GM19395 (cell line): Measurements from ENCODE around the gene ADM5.
A peak's percentile ranks its signal among the peaks of the same experiment; 100 is the strongest.

Experiments used
- ATAC-seq: cut with Tn5 transposase; IDR thresholded peaks from one replicate; pipeline ENCODE4 v1.9.1; 2021; ENCODE audit warnings: mild to moderate bottlenecking, moderate library complexity; ENCODE audit not compliant: unreplicated experiment

Gene ADM5

DNA sequence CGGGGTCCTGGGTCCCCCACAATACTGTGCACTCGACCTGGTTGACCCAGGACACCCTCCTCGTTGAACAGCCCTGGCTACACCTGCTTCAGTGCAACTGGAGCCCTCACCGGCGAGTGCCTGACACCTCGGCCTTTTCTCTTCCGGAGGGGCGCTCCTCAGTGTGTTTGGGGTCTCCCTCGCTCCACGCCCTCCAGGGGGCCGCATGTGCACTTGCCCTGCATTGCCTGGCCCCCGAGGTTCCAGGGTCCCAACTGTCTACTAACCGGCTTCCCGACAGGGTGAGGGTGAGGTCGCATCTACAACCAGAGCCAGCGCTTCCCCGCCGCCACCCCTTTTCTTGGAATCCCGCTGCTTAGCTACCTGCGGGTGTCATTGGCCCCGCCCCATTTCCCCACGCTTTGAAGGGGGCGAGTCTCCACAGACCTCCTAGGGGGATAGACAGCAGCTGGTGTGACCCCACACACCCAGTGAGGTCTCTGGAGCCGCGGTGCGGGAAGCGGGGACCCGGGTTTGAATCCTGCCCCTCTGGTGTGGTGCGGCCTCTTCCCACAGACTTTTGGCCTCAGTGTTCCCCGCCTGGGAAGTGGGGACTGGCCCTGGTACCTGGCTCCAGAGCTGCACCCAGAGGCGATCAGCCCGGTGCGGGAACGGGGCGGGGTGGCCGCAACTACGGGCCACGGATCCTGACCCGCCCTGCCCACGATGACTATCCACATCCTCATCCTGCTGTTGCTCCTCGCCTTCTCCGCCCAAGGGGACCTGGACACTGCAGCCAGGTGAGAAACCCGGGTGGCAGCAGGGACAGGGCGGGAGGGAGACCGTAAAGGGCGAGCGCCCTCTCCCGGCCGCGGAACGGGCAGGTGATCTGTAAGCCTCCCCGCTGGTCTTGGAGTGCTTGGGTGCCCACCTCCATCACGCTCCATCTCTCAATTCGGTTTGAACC, at the start of gene ADM5:
TSS of gene ADM5 (plus strand) at position 462 of the 946 bp plus-strand sequence. CDS start at position 706, 244 bp downstream.
- no peak for ATAC-seq

GRCh38 chr19:49640113-49640898, 49.1 kb upstream of the ADM5 start, which contains the start of gene RRAS:
Gene RRAS, minus strand, starts transcription at chr19:49640143. Its CDS starts 45 bp downstream, at chr19:49640098.
- ATAC-seq, result peak; percentile 59

- ATAC-seq, result peak; percentile 60
Measured at GRCh38 chr19:49641688-49642491, 47.5 kb upstream of the ADM5 start, which contains the start of gene SCAF1. Gene SCAF1, plus strand, starts transcription at chr19:49642209. Its CDS starts 2,818 bp downstream, at chr19:49645027.

DNA sequence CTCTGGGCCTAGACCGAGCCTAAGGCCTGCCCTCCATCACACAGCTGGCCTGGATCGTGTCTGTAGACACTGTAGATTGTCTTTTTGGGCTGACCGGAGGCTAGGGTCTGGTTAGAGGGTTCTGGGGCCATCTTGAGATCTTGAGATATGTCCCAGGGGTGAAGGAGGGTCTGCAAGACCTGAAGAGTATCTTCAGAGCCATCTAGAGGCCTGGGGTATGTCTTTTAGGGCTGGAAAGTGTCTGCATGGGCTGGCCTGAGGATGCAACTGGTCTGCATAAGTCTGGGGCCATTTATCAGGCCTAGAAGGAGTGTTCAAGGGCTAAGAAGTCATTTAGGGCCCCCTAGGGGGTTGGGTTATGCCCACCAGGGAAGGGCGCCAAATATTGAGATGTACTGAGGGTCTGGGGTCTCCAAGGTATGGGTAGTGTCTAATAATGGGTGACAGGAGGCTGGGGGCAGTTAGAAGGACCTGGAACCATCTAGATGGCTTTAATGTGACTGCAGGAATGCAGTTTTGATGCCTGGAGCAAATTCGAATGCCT, 46.8 kb upstream of the ADM5 start:
- peak; percentile 0 for ATAC-seq

- no peak for ATAC-seq
Measured at GRCh38 chr19:49643466-49643865, 45.9 kb upstream of the ADM5 start.

- ATAC-seq, result no peak
Measured at GRCh38 chr19:49645592-49645991, 43.8 kb upstream of the ADM5 start.

- no peak for ATAC-seq
Measured at GRCh38 chr19:49645995-49646394, 43.4 kb upstream of the ADM5 start.

DNA sequence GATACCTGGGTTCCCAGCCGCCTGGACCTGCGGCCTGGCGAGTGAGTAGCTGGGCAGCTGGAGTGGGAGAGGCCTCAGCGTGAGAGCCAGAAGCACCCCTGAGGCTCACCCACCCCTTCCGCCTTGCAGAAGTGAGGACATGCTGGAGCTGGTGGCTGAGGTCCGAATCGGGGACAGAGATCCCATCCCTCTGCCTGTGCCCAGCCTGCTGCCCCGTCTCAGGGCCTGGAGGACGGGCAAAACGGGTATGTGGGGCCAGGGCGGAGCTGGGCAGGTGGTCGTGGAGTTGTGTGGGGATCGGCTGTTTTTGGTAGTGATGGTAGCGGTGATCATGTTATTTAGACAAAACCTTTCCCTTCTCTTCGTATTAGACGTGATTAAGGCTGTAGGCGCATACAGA, 42.8 kb upstream of the ADM5 start:
- no peak for ATAC-seq

DNA sequence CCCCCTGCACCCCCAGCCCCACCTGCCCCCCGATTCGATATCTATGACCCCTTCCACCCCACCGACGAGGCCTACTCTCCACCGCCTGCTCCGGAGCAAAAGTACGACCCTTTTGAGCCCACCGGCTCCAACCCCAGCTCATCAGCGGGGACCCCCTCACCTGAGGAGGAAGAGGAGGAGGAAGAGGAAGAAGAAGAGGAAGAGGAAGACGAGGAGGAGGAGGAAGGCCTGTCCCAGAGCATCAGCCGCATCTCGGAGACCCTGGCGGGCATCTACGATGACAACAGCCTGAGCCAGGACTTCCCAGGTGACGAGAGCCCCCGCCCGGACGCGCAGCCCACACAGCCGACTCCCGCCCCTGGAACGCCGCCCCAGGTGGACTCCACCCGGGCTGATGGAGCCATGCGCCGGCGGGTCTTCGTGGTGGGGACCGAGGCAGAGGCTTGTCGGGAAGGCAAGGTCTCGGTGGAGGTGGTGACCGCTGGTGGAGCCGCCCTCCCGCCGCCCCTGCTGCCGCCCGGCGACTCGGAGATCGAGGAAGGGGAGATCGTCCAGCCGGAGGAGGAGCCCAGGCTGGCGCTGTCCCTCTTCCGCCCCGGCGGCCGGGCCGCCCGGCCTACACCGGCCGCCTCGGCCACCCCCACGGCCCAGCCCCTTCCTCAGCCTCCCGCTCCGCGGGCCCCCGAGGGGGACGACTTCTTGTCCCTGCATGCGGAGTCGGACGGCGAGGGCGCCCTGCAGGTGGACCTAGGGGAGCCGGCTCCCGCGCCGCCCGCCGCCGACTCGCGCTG, 38.2 kb upstream of the ADM5 start:
- ATAC-seq, result no peak

- no peak for ATAC-seq
Measured at GRCh38 chr19:49651820-49652550, 37.4 kb upstream of the ADM5 start.

DNA sequence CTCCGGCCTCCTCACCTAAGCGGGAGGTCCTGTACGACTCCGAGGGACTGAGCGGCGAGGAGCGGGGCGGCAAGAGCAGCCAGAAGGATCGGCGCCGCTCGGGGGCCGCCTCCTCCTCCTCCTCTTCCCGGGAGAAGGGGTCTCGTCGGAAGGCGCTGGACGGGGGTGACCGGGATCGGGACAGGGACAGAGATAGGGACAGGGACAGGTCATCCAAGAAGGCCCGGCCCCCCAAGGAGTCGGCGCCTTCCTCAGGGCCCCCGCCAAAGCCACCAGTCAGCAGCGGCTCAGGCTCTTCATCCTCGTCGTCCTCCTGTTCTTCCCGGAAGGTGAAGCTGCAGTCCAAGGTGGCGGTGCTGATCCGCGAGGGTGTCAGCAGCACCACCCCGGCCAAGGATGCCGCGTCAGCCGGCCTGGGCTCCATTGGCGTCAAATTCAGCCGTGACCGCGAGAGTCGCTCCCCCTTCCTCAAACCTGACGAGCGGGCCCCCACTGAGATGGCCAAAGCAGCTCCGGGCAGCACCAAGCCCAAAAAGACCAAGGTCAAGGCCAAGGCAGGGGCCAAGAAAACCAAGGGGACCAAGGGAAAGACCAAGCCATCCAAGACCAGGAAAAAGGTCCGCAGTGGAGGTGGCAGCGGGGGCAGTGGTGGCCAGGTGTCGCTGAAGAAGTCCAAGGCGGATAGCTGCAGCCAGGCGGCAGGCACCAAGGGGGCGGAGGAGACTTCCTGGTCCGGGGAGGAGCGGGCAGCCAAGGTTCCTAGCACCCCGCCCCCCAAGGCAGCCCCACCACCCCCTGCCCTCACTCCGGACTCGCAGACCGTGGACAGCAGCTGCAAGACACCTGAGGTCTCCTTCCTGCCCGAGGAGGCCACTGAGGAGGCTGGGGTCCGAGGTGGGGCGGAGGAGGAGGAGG, 36.6 kb upstream of the ADM5 start:
- ATAC-seq, result no peak

- ATAC-seq, result no peak
Measured at GRCh38 chr19:49653466-49653806, 36.0 kb upstream of the ADM5 start.

DNA sequence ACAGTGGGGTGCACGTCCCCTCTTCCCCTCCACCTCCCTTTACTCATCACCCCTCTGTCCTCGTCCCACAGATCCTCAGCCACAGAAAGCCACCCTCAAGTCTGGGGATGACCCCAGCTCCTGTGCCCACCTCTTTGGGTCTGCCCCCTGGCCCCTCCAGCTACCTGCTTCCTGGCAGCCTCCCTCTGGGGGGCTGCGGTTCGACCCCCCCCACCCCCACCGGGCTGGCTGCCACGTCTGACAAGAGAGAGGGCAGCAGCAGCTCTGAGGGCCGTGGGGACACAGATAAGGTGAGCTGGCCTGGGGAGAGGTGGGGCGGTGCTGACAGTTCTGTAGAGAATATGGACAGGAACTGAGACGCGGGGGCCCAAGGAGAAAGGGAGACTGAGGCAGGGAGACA, 34.8 kb upstream of the ADM5 start:
- ATAC-seq, result no peak

- no peak for ATAC-seq
Measured at GRCh38 chr19:49655570-49656455, 33.6 kb upstream of the ADM5 start.

DNA sequence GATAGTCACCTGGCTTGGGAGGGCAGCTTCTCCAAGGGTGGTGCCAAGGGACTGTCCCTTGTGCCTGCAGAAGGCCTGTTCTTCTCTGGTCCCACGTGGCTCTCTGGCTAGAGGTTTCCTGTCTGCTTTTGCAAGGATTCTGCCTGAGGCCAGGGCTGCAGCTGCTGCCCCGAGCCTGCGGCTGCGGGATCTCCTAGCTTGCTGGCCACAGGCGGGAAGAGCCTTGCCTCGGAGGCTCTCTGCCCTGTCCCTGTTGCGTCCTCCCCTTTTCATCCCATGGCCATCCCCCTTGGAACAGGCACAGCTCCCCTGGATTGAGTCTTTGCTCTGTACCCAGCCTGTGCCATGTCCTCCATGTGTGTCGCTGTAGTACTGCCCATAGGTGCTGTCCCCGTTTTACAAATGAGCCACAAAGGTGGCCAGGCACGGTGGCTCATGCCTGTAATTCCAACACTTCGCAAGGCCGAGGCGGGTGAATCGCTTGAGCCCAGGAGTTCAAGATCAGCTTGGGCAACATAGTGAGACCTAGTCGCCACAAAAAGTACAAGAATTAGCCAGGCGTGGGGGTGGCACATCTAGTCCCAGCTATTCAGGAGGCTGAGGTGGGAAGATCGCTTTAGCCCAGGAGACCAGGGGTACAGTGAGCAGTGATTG, 32.8 kb upstream of the ADM5 start:
- no peak for ATAC-seq

DNA sequence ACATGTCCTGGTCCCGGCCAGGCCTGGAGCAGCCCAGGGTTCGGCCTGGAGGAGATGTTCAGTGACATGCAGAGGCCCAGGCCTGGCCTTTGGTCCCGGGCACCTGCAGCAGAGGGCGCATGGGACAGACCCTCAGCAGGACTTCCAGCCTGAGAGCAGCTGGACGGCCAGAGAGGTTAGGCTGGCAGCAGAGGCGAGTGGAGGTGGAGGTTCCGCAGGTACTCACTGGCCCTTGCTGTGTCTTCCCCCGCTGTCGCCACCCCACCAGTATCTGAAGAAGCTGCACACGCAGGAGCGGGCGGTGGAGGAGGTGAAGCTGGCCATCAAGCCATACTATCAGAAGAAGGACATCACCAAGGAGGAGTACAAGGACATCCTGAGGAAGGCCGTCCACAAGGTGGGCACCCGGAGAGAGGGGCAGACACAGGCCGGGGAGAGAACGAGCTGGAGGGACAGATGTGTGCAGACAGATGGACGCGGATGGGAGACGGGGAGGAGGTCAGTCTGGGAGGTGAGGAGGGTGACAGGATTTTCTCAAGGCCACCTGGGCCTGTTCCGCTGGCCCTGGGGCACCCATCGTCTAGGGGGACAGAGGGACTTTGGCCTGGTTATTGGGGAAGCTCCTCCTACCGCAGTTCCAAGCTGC, 31.8 kb upstream of the ADM5 start:
- ATAC-seq, result no peak
